OCI-LY1 (cell line): ENCODE results near the gene GPR137B.
"Not testable (repeated sequence)": the region's sequence is repeated elsewhere in the genome, so short reads cannot be mapped to it uniquely, and the experiment has no call there.

Experiments
- H2AFZ ChIP-seq: fragments of 200-600 bp; sonication (generic), shearing (Covaris generic); 2 replicates; pipeline ENCODE4 v1.6.0; 2014; ENCODE audit warnings: antibody characterized with exemption, mild to moderate bottlenecking, low read length
- H3F3A ChIP-seq: fragments of 200-600 bp; sonication (generic), shearing (Covaris generic); 2 replicates; pipeline ENCODE4 v1.6.0; 2014; ENCODE audit warnings: mild to moderate bottlenecking, antibody characterized with exemption, low read length, moderate library complexity; ENCODE audit not compliant: insufficient read depth
- H3K27ac ChIP-seq: fragments of 200-600 bp; sonication (generic); 2 replicates; pipeline ENCODE4 v1.5.1; 2014; ENCODE audit warnings: low read length, mixed run types, mild to moderate bottlenecking, low read depth; ENCODE audit not compliant: poor library complexity, severe bottlenecking
- H3K27me3 ChIP-seq: fragments of 200-600 bp; sonication (generic); 2 replicates; pipeline ENCODE4 v1.6.0; 2014; ENCODE audit warnings: antibody characterized with exemption, mild to moderate bottlenecking, low read length, moderate library complexity; ENCODE audit not compliant: insufficient read depth
- H3K36me3 ChIP-seq: fragments of 200-600 bp; sonication (generic); 2 replicates; pipeline ENCODE4 v1.6.1; 2014; ENCODE audit warnings: mild to moderate bottlenecking, antibody characterized with exemption, low read length, moderate library complexity, mixed read lengths; ENCODE audit not compliant: insufficient read depth
- H3K4me1 ChIP-seq: fragments of 200-600 bp; sonication (generic); 2 replicates; pipeline ENCODE4 v1.5.1; 2014; ENCODE audit warnings: mild to moderate bottlenecking, low read length, moderate library complexity; ENCODE audit not compliant: insufficient read depth, severe bottlenecking
- H3K4me2 ChIP-seq: fragments of 200-600 bp; sonication (generic), shearing (Covaris generic); 2 replicates; pipeline ENCODE4 v1.6.1; 2014; ENCODE audit warnings: low read length
- H3K4me3 ChIP-seq: fragments of 200-600 bp; sonication (generic); 2 replicates; pipeline ENCODE4 v1.5.1; 2014; ENCODE audit warnings: low read length, low read depth, mild to moderate bottlenecking, mixed read lengths; ENCODE audit not compliant: poor library complexity, severe bottlenecking
- H3K79me2 ChIP-seq: fragments of 200-600 bp; shearing (Covaris generic); 2 replicates; pipeline ENCODE4 v1.6.1; 2016; ENCODE audit warnings: mixed run types, low read length, mixed read lengths; ENCODE audit not compliant: insufficient read depth
- H3K9ac ChIP-seq: fragments of 200-600 bp; sonication (generic), shearing (Covaris generic); 2 replicates; pipeline ENCODE4 v1.6.1; 2014; ENCODE audit warnings: mild to moderate bottlenecking, low read length, mixed read lengths
- H3K9me2 ChIP-seq: fragments of 200-600 bp; sonication (generic), shearing (Covaris generic); 2 replicates; pipeline ENCODE4 v1.6.1; 2014; ENCODE audit warnings: low read depth, mild to moderate bottlenecking, low read length, mixed read lengths
- H3K9me3 ChIP-seq: fragments of 200-600 bp; shearing (Covaris generic); 2 replicates; pipeline ENCODE4 v1.6.1; 2014; ENCODE audit warnings: low read length, mixed read lengths
- H4K20me1 ChIP-seq: fragments of 200-600 bp; sonication (generic), shearing (Covaris generic); 2 replicates; pipeline ENCODE4 v1.6.0; 2016; ENCODE audit warnings: mild to moderate bottlenecking, low read length; ENCODE audit not compliant: insufficient read depth
- CTCF ChIP-seq: fragments of 200-600 bp; sonication (generic), shearing (Covaris generic); IDR thresholded peaks from 2 replicates; pipeline ENCODE4 v1.5.1; 2017; ENCODE audit warnings: mild to moderate bottlenecking, antibody characterized with exemption, low read length, moderate library complexity, mixed read lengths
- EZH2 ChIP-seq: fragments of 200-600 bp; sonication (generic), shearing (Covaris generic); IDR thresholded peaks from 2 replicates; pipeline ENCODE4 v1.8.0; 2017; ENCODE audit warnings: borderline replicate concordance, mixed run types, mild to moderate bottlenecking, antibody characterized with exemption, low read length, moderate library complexity, mixed read lengths

The GPR137B gene

GRCh38 chr1:236161230-236161629, 18.9 kb downstream of the GPR137B start:
- peaks cover 2% of the 10 kb centered on the region; the same call in 1 of the 2 replicates for H3K79me2 ChIP-seq
- no peak overlapping the region for H2AFZ ChIP-seq
- H3K4me1 ChIP-seq: peaks cover 42% of the 10 kb centered on the region
- no peak overlapping the region for H3K4me2 ChIP-seq
- no peaks in the 10 kb centered on the region for H3F3A ChIP-seq
- H3K27me3 ChIP-seq: no peaks in the 10 kb centered on the region
- no peaks in the 10 kb centered on the region for H4K20me1 ChIP-seq
- TF ChIP-seq CTCF (no peak), EZH2 (no peak)
- H3K9me3 ChIP-seq: peaks cover 18% of the 10 kb centered on the region
- no peaks in the 10 kb centered on the region for H3K9me2 ChIP-seq
- no peak overlapping the region for H3K9ac ChIP-seq
- H3K4me3 ChIP-seq: no peak overlapping the region
- no peak overlapping the region for H3K27ac ChIP-seq
- peaks cover 23% of the 10 kb centered on the region for H3K36me3 ChIP-seq

GRCh38 chr1:236161755-236162154, 19.4 kb downstream of the GPR137B start:
- not testable (repeated sequence) for H3K4me2 ChIP-seq, H4K20me1 ChIP-seq, H3K79me2 ChIP-seq, H3K9me2 ChIP-seq, H3K4me3 ChIP-seq, H2AFZ ChIP-seq, H3K27me3 ChIP-seq, H3K9ac ChIP-seq, H3F3A ChIP-seq, H3K27ac ChIP-seq
- Histone ChIP-seq H3K9me3 (peaks cover 18% of the 10 kb centered on the region), H3K36me3 (peaks cover 23% of the 10 kb centered on the region), H3K4me1 (peaks cover 36% of the 10 kb centered on the region)

GRCh38 chr1:236163463-236164153, 21.3 kb downstream of the GPR137B start:
- Histone ChIP-seq H2AFZ (no peak overlapping the region), H3K27me3 (no peaks in the 10 kb centered on the region), H3K4me2 (no peak overlapping the region)

More at GRCh38 chr1:236163463-236164153, 21.3 kb downstream of the GPR137B start:
- H3K9me2 ChIP-seq: no peaks in the 10 kb centered on the region
- no peak overlapping the region for H3K4me3 ChIP-seq
- peaks cover 26% of the 10 kb centered on the region for H3K36me3 ChIP-seq
- no peak overlapping the region for H3K27ac ChIP-seq
- no peaks in the 10 kb centered on the region for H4K20me1 ChIP-seq
- TF ChIP-seq CTCF (no peak), EZH2 (no peak)
- H3K9ac ChIP-seq: no peak overlapping the region
- H3F3A ChIP-seq: no peaks in the 10 kb centered on the region
- H3K79me2 ChIP-seq: no peaks in the 10 kb centered on the region
- H3K4me1 ChIP-seq: peaks cover 27% of the 10 kb centered on the region
- H3K9me3 ChIP-seq: peaks cover 18% of the 10 kb centered on the region
